ENCODE data around the gene TP73.

Gene TP73

DNA sequence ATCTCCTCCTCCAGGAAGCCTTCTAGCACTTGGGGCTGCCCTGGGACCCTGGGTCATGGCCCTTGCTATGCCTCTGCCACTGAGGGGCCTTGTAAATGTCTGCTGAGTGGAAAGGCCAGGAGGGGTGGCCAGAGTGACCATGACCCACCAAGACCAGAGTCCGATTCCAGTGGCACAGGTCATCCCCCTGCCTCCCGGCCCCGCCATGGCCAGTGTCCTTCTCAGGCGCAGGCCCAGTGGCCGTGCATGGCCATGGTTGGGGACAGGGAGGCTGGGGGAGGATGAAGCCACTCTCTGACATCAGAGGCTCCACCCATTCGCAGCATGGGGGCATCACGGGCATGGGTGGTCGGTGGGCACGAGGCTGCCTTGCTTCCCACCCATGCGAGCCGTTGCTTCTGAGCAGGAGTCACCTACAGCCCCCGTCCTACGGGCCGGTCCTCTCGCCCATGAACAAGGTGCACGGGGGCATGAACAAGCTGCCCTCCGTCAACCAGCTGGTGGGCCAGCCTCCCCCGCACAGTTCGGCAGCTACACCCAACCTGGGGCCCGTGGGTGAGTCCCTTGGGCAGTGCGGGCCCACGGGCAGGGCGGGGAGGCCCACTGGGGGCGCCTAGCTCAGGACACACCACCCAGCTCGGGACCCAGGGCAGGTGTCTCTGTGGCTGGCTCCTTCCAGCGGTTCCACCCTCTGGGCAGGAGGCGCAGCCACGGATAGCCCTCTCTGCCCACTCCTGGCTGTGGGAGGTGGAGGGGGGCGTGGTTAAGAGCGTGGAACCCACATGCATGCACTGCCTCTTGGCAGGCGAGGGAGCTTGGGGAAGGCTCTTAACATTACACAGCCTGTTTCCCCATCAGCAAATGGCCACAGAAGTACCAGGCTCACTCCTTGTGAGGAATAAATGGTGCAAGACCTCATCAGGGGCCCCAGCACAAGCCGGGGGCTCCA, 77.6 kb downstream of the TP73 start:
- no peak for TF ChIP-seq FOXA1 (IDR thresholded peaks at IDR 0.05)
- no peak for TF ChIP-seq SP1 (IDR thresholded peaks at IDR 0.05)
- no peak for TF ChIP-seq L3MBTL2 (conservative IDR thresholded peaks at IDR 0.05)
- TF ChIP-seq CTBP1 (IDR thresholded peaks at IDR 0.05; ENCODE audit: borderline replicate concordance), result no peak
- TF ChIP-seq TARDBP (IDR thresholded peaks at IDR 0.05), result no peak
- TF ChIP-seq ZNF384 (IDR thresholded peaks at IDR 0.05), result no peak
- TF ChIP-seq FOXM1 (IDR thresholded peaks at IDR 0.05; ENCODE audit: borderline replicate concordance), result no peak
- TF ChIP-seq, protein P1, sequence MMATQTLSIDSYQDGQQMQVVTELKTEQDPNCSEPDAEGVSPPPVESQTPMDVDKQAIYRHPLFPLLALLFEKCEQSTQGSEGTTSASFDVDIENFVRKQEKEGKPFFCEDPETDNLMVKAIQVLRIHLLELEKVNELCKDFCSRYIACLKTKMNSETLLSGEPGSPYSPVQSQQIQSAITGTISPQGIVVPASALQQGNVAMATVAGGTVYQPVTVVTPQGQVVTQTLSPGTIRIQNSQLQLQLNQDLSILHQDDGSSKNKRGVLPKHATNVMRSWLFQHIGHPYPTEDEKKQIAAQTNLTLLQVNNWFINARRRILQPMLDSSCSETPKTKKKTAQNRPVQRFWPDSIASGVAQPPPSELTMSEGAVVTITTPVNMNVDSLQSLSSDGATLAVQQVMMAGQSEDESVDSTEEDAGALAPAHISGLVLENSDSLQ (IDR thresholded peaks at IDR 0.05), result no peak
- TF ChIP-seq ARNT (IDR thresholded peaks at IDR 0.05), result no peak
- TF ChIP-seq LEF1 (IDR thresholded peaks at IDR 0.05; ENCODE audit: borderline replicate concordance), result no peak
- no peak for TF ChIP-seq FOXK2 (IDR thresholded peaks at IDR 0.05)
- TF ChIP-seq SUZ12 (IDR thresholded peaks at IDR 0.05), result no peak
- no peak for TF ChIP-seq NFRKB (IDR thresholded peaks at IDR 0.05)
- ChIA-PET CTCF (no interaction called here), POLR2A (no interaction called here)
- no peak for DNase-seq (ENCODE audit: extremely low spot score)

DNA sequence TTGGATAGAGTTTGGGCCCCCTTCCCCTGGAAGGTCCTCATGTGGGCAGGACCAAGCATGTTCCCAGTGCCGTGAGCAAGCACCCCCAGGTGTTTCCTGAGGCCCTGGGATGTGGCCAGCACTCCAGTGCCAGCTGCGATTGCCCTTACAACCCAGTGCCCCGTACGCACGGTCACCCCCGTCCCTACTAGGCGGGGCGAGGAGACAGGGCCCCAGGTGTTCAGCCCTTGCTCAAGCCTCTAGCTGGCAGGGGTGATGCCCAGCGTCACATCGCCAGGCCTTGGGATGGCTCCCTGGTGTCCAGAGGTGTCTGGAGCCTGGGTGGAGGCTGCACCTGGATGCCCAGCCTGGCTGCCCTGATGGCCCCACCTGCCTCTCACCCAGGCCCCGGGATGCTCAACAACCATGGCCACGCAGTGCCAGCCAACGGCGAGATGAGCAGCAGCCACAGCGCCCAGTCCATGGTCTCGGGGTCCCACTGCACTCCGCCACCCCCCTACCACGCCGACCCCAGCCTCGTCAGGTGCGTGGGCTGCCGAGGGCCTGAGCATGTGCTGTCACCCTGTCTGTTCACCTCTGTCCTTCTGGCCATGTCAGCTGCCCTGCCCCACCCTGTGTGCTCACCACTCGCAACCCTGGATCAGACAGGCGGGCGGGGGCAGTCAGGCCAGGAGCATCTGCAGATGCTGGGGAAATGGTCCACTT, 78.4 kb downstream of the TP73 start:
- TF ChIP-seq FOXM1 (IDR thresholded peaks at IDR 0.05; ENCODE audit: borderline replicate concordance), result no peak
- TF ChIP-seq ZNF384 (IDR thresholded peaks at IDR 0.05), result no peak
- TF ChIP-seq FOXK2 (IDR thresholded peaks at IDR 0.05), result no peak
- TF ChIP-seq FOXA1 (IDR thresholded peaks at IDR 0.05), result no peak
- no peak for TF ChIP-seq CTBP1 (IDR thresholded peaks at IDR 0.05; ENCODE audit: borderline replicate concordance)
- TF ChIP-seq HDGF (IDR thresholded peaks at IDR 0.05; ENCODE audit: borderline replicate concordance), result no peak
- no peak for TF ChIP-seq SP1 (IDR thresholded peaks at IDR 0.05)
- no peak for TF ChIP-seq BHLHE40 (IDR thresholded peaks at IDR 0.05; ENCODE audit: borderline replicate concordance)
- TF ChIP-seq, protein P1 (IDR thresholded peaks at IDR 0.05), result no peak
- TF ChIP-seq L3MBTL2 (conservative IDR thresholded peaks at IDR 0.05), result no peak
- TF ChIP-seq SUZ12 (IDR thresholded peaks at IDR 0.05), result no peak
- TF ChIP-seq LEF1 (IDR thresholded peaks at IDR 0.05; ENCODE audit: borderline replicate concordance), result no peak
- DNase-seq (ENCODE audit: extremely low spot score), result no peak
- POLR2A ChIA-PET, result no interaction called here
- CTCF ChIA-PET, result no interaction called here

DNA sequence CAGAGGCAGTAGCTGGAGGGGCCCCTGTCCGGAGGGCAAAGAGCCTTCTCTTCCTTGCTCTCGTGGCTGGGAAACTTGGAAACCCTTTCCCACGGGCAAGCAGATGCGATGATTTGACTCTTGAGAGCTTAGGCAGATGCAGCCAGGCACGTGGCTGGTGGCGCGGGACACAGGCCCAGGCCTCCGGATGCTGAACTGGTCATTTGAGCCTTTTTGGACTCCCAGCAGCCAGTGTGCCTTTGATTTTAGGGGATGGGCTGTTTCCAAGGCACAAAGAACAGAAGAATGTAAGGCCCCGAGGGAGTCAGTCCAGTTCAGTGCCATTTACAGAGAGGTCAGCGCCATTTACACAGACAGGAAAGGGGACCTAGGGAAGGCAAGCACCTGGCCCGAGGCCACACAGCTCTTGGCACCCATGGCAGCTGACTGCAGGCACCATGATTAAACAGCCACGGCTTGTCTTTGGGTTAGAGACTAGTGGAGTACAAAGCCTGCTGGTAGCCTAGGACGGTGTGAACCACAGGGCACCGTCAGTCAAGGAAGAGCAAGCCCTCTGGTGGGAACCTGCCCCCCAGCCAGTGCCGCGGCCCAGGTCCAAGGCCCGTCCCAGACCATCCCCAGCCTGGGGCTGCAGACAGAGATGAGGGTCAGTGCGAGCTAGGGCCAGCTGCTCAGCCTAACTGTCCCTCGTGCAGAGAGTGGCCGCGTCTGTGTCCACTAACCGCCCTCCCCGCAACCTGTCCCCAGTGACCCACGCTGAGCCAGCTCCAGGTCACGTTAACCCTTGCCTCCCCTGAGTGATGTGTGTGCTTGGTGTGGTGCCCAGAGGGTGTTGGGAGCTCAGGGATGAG, 79.5 kb downstream of the TP73 start:
- DNase-seq (ENCODE audit: extremely low spot score), result no peak
- TF ChIP-seq LEF1 (IDR thresholded peaks at IDR 0.05; ENCODE audit: borderline replicate concordance), result no peak
- no peak for TF ChIP-seq ZNF384 (IDR thresholded peaks at IDR 0.05)
- no peak for TF ChIP-seq L3MBTL2 (conservative IDR thresholded peaks at IDR 0.05)
- CTCF ChIA-PET, result interaction anchor here (0.7 kb wide), 1 partner anchor 171 kb away, joined by 3 read pairs; no protein-coding TSS in a partner anchor
- POLR2A ChIA-PET, result no interaction called here

DNA sequence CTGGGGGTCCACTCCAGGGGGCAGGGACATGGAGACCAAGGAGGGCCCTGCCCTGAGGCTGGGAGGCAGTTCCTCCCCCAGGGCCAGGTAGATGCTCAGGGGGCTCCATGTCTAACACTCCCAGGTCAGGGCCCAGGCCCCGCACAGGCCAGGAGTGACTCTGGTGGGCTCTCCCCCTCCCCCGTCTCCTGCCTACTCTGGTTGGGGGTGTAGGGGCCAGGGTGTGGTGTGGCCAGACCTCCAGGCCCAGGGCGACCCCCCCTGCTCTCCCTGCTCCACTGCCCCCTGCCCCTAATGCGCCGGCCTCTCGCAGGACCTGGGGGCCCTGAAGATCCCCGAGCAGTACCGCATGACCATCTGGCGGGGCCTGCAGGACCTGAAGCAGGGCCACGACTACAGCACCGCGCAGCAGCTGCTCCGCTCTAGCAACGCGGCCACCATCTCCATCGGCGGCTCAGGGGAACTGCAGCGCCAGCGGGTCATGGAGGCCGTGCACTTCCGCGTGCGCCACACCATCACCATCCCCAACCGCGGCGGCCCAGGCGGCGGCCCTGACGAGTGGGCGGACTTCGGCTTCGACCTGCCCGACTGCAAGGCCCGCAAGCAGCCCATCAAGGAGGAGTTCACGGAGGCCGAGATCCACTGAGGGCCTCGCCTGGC, 80.2 kb downstream of the TP73 start:
- TF ChIP-seq ELF4 (IDR thresholded peaks at IDR 0.05) (no peak), NFRKB (IDR thresholded peaks at IDR 0.05) (no peak), ARNT (IDR thresholded peaks at IDR 0.05) (no peak), SP1 (IDR thresholded peaks at IDR 0.05) (no peak), FOXM1 (IDR thresholded peaks at IDR 0.05; ENCODE audit: borderline replicate concordance) (no peak), CTBP1 (IDR thresholded peaks at IDR 0.05; ENCODE audit: borderline replicate concordance) (no peak), LEF1 (IDR thresholded peaks at IDR 0.05; ENCODE audit: borderline replicate concordance) (no peak), SUZ12 (IDR thresholded peaks at IDR 0.05) (no peak), BHLHE40 (IDR thresholded peaks at IDR 0.05; ENCODE audit: borderline replicate concordance) (no peak), TARDBP (IDR thresholded peaks at IDR 0.05) (no peak), FOXK2 (IDR thresholded peaks at IDR 0.05) (no peak), HDGF (IDR thresholded peaks at IDR 0.05; ENCODE audit: borderline replicate concordance) (no peak), L3MBTL2 (conservative IDR thresholded peaks at IDR 0.05) (no peak)
- TF ChIP-seq, protein P1 (IDR thresholded peaks at IDR 0.05), result no peak
- no peak for DNase-seq (ENCODE audit: extremely low spot score)
- POLR2A ChIA-PET, result no interaction called here
- CTCF ChIA-PET, result no interaction called here

Measured in HEK293T (cell line).